Measurements from ENCODE around the gene MAP3K14. TPM values are rescaled to one million over a fixed set of nuclear protein-coding genes. Genes with fewer than 3 reads are reported as not detected.
"Not testable (repeated sequence)": the region's sequence is repeated elsewhere in the genome, so short reads cannot be mapped to it uniquely, and the experiment has no call there.

Gene MAP3K14
- total RNA-seq, 2 experiments from 2014 or later: 31.6 to 31.9 TPM

DNA sequence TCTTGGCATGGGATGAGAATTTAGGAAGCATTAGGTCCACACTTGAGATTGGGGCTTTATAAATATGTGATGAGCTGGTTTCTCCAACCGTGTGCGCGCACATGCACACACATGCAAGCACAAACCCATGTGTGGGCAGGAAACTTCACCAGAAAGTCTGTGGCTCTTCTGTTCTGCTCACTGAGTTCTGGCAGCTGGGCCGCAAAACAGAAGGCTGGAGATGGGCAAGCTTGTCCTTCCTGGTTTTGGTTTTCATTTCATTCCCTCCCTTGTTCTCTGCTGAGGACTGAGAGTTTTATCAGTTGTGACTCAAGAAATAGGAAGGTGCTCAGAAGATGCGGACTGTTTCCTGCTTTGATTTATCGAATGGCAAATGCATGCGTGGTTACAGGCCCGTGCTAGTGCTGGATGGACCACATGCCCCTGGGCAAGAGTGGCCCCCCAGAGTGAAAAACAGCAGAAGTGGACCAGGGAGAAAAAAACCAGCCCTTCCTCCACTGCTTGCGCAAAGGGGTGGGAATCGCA lies 14.1 kb downstream of the MAP3K14 start:
- Mint-ChIP-seq H3K27me3 (no peaks in the 10 kb centered on the region), H3K27ac (peak overlapping the region; percentile 90), H3K4me1 (ENCODE audit: low read depth) (peaks cover 78% of the 10 kb centered on the region), H3K36me3 (ENCODE audit: low read depth) (peaks cover 55% of the 10 kb centered on the region), H3K9me3 (no peaks in the 10 kb centered on the region), H3K4me3 (peak overlapping the region; percentile 42)
- ChIA-PET CTCF (interaction anchor here (0.9 to 2.4 kb wide), 7 partner anchors 10 to 167 kb away, joined by 3 to 16 read pairs (median 3); partner anchors contain the start of genes ACBD4 and MAP3K14), POLR2A (interaction anchor here (0.7 to 11.5 kb wide), 8 partner anchors 12 to 343 kb away, joined by 3 to 151 read pairs (median 4); partner anchors contain the start of gene MAP3K14)
- peak; percentile 60 for ATAC-seq
- peak; percentile 76 for DNase-seq
- TF ChIP-seq, protein P1, sequence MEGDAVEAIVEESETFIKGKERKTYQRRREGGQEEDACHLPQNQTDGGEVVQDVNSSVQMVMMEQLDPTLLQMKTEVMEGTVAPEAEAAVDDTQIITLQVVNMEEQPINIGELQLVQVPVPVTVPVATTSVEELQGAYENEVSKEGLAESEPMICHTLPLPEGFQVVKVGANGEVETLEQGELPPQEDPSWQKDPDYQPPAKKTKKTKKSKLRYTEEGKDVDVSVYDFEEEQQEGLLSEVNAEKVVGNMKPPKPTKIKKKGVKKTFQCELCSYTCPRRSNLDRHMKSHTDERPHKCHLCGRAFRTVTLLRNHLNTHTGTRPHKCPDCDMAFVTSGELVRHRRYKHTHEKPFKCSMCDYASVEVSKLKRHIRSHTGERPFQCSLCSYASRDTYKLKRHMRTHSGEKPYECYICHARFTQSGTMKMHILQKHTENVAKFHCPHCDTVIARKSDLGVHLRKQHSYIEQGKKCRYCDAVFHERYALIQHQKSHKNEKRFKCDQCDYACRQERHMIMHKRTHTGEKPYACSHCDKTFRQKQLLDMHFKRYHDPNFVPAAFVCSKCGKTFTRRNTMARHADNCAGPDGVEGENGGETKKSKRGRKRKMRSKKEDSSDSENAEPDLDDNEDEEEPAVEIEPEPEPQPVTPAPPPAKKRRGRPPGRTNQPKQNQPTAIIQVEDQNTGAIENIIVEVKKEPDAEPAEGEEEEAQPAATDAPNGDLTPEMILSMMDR (IDR thresholded peaks at IDR 0.05): no peak
- intact Hi-C loops (cut with micrococcal nuclease): no loop called here

DNA sequence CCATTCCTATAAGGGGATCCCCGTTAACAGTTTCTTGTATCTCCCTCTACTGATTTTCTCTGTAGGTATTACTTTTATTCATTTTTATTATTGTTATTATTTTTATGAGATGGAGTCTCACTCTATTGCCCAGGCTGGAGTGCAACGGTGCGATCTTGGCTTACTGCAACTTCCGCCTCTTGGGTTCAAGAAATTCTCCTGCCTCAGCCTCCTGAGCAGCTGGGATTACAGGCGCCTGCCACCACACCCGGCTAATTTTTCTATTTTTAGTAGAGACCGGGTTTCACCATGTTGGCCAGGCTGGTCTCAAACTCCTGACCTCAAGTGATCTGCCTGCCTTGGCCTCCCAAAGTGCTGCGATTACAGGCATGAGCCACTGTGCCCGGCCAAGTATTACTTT lies 14.6 kb downstream of the MAP3K14 start:
- Mint-ChIP-seq H3K27ac (peak overlapping the region; percentile 90), H3K4me1 (ENCODE audit: low read depth) (peaks cover 76% of the 10 kb centered on the region), H3K36me3 (ENCODE audit: low read depth) (peaks cover 53% of the 10 kb centered on the region)
- DNase-seq; ATAC-seq; intact Hi-C loops (cut with micrococcal nuclease); H3K4me3 Mint-ChIP-seq; H3K27me3 Mint-ChIP-seq; H3K9me3 Mint-ChIP-seq: not testable (repeated sequence)
- ChIA-PET CTCF (interaction anchor here (0.9 to 2.4 kb wide), 7 partner anchors 10 to 167 kb away, joined by 3 to 16 read pairs (median 3); partner anchors contain the start of genes ACBD4 and MAP3K14), POLR2A (interaction anchor here (1.0 to 11.5 kb wide), 6 partner anchors 12 to 78 kb away, joined by 3 to 151 read pairs (median 4); partner anchors contain the start of gene MAP3K14)

DNA sequence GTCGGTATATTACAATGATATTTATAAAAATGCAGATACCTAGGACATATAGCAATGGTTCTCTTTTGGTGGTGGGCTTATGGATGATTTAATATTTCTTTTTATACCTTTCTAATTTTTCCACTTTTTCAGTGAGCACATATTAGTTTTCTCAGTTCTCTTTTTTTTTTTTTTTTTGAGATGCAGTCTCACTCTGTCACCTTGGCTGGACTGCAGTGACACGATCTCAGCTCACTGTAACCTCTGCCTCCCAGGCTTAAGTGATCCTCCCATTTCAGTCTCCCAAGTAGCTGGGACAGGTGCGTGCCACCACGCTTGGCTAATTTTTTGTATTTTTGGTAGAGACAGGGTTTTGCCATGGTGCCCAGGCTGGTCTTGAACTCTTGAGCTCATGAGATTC lies 15.1 kb downstream of the MAP3K14 start:
- peaks cover 2% of the 10 kb centered on the region for H3K9me3 Mint-ChIP-seq
- peak overlapping the region; percentile 57 for H3K27ac Mint-ChIP-seq
- H3K27me3 Mint-ChIP-seq: no peaks in the 10 kb centered on the region
- peaks cover 80% of the 10 kb centered on the region for H3K4me1 Mint-ChIP-seq (ENCODE audit: low read depth)
- intact Hi-C loops (cut with micrococcal nuclease): no loop called here
- ATAC-seq (no peak), DNase-seq (no peak)
- ChIA-PET CTCF (interaction anchor here (1.3 to 2.4 kb wide), 5 partner anchors 11 to 166 kb away, joined by 3 to 16 read pairs (median 4); partner anchors contain the start of genes ACBD4 and MAP3K14), POLR2A (interaction anchor here (1.4 to 11.5 kb wide), 3 partner anchors 13 to 77 kb away, joined by 3 to 151 read pairs (median 3); partner anchors contain the start of gene MAP3K14)
- H3K36me3 Mint-ChIP-seq (ENCODE audit: low read depth): peaks cover 57% of the 10 kb centered on the region
- no peak overlapping the region for H3K4me3 Mint-ChIP-seq
- TF ChIP-seq, protein P1 (IDR thresholded peaks at IDR 0.05): no peak

DNA sequence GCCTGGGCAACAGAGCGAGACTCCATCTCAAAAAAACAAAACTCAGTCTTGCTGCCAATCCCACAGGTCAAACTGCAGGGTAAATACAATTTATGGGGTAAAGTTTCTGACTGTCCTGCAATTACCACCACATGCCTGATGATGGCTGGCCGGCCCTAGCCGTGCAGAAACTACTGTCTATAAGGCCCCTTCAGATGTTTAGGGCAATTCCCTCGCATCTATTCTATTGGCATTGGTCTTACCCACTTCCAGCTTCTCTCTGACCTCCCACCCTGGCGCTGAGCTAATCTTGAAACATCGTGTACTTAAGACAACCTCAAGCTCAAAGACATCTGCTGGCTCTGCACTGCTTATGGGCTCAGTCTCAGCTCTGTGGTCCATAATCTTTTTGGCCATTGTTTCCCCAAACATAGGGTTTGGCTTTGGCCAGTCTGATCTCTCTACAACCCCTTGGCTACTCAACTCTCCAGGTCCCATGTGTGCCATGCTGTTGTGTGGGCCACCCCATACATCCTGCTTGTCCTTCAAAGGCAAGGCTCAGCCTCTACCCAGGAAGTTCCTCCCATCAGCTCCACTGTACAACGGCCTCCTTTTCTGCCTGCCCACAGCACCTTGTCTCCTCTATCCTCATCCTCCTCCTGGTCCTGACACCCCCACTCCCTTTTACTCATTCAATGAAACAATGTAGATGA lies 16.6 kb downstream of the MAP3K14 start:
- ATAC-seq (no peak), DNase-seq (no peak)
- TF ChIP-seq, protein P1 (IDR thresholded peaks at IDR 0.05): no peak
- H3K27ac Mint-ChIP-seq: peak overlapping the region; percentile 40
- H3K4me1 Mint-ChIP-seq (ENCODE audit: low read depth): peaks cover 81% of the 10 kb centered on the region
- H3K9me3 Mint-ChIP-seq: peaks cover 4% of the 10 kb centered on the region
- H3K4me3 Mint-ChIP-seq: no peak overlapping the region
- intact Hi-C loops (cut with micrococcal nuclease): no loop called here
- ChIA-PET CTCF (interaction anchor here (0.6 to 3.0 kb wide), 4 partner anchors 19 to 103 kb away, joined by 3 to 16 read pairs (median 7); no protein-coding TSS in a partner anchor), POLR2A (interaction anchor here (1.1 to 11.5 kb wide), 2 partner anchors 14 to 92 kb away, joined by 3 to 151 read pairs; partner anchors contain the start of gene MAP3K14)
- H3K27me3 Mint-ChIP-seq: no peaks in the 10 kb centered on the region
- H3K36me3 Mint-ChIP-seq (ENCODE audit: low read depth): peaks cover 63% of the 10 kb centered on the region

DNA sequence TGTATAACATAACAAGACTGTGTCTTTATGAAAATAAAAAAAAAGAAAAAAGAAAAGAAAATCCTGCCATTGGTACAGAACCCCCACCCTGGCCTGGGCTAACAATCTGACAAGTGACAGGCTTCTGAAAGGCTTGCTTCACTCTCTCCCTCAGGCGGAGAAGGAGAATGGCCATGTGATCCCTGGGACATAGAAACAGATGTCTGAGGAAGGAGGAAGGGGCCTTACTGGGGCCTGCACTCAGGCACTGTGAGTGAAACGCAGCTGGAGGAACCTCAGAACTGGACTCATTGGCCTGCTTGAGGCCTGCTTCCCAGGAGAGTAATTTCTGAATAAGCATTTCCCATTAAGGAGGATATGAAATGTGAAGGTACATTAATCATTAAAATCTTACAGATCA lies 17.5 kb downstream of the MAP3K14 start:
- Mint-ChIP-seq H3K36me3 (ENCODE audit: low read depth) (peaks cover 59% of the 10 kb centered on the region), H3K9me3 (peaks cover 4% of the 10 kb centered on the region), H3K27me3 (no peaks in the 10 kb centered on the region), H3K27ac (peak overlapping the region; percentile 56), H3K4me3 (no peak overlapping the region), H3K4me1 (ENCODE audit: low read depth) (peaks cover 80% of the 10 kb centered on the region)
- DNase-seq (no peak), ATAC-seq (no peak)
- CTCF ChIA-PET: interaction anchor here (0.8 to 3.0 kb wide), 5 partner anchors 12 to 86 kb away, joined by 3 to 16 read pairs (median 4); no protein-coding TSS in a partner anchor
- intact Hi-C loops (cut with micrococcal nuclease): no loop called here
- TF ChIP-seq, protein P1 (IDR thresholded peaks at IDR 0.05): no peak
- POLR2A ChIA-PET: interaction anchor here (0.8 to 11.5 kb wide), 4 partner anchors 15 to 93 kb away, joined by 3 to 151 read pairs (median 4); partner anchors contain the start of gene MAP3K14
